Measurements from ENCODE around the gene PPP1R14C. TPM values are rescaled to one million over a fixed set of nuclear protein-coding genes. Genes with fewer than 3 reads are reported as not detected.

The PPP1R14C gene
- total RNA-seq, 1 donor, result 3.6 TPM

DNA sequence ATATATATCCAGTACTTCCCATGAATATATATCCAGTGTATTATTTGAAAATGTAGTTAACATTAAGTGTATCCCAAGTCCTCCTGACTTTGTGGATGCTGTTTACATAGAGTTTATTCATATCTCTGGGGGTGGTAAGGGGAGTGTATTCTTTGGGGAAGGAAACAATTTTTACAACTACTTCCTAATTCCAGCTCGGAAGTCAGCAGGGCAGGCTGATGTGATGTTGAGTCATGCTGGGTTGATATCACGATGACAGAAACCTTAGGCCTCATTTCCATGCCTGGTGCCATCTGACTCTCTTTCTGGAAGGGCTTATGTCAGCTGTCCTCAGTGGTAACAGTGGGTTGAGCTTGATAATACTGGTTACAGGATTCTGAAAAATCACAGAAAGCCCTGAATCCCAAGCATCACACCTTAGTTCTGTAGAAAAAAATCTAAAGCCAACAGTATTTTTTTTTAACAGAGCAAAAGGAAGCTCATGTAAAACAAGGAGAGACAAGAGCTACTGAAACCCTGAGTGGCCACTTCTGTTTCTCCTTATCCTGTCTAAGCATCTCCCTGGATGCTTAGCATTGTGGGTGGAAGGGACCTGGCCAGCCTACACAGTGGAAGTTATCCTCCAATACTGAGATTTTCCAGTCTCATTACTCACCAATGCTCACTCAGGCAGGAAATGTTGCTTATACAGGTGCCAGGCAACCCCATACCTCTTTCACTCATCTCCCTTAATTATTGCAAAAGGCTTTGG, 150.8 kb downstream of the PPP1R14C start:
- peak overlapping the region; percentile 49 for H2AFZ ChIP-seq (ENCODE audit: low read length)
- DNase-seq (ENCODE audit: insufficient read length, low spot score, missing footprints), result peak; percentile 87
- H3K9me3 ChIP-seq (ENCODE audit: low read depth, low read length), result no peaks in the 10 kb centered on the region
- H3K36me3 ChIP-seq (ENCODE audit: insufficient read depth, low read length), result no peaks in the 10 kb centered on the region
- H4K20me1 ChIP-seq (ENCODE audit: insufficient read depth, low read length), result no peaks in the 10 kb centered on the region
- peak overlapping the region; percentile 21 for H3K4me2 ChIP-seq (ENCODE audit: insufficient read depth, low read length)
- H3K27me3 ChIP-seq (ENCODE audit: insufficient read depth, low read length), result no peaks in the 10 kb centered on the region
- peaks cover 42% of the 10 kb centered on the region for H3K4me1 ChIP-seq (ENCODE audit: insufficient read depth, low read length)
- H3K4me3 ChIP-seq (ENCODE audit: insufficient read depth, low read length), result no peak overlapping the region
- H3K27ac ChIP-seq (ENCODE audit: low read depth, low read length), result peak overlapping the region; percentile 87
- TF ChIP-seq, protein P1, sequence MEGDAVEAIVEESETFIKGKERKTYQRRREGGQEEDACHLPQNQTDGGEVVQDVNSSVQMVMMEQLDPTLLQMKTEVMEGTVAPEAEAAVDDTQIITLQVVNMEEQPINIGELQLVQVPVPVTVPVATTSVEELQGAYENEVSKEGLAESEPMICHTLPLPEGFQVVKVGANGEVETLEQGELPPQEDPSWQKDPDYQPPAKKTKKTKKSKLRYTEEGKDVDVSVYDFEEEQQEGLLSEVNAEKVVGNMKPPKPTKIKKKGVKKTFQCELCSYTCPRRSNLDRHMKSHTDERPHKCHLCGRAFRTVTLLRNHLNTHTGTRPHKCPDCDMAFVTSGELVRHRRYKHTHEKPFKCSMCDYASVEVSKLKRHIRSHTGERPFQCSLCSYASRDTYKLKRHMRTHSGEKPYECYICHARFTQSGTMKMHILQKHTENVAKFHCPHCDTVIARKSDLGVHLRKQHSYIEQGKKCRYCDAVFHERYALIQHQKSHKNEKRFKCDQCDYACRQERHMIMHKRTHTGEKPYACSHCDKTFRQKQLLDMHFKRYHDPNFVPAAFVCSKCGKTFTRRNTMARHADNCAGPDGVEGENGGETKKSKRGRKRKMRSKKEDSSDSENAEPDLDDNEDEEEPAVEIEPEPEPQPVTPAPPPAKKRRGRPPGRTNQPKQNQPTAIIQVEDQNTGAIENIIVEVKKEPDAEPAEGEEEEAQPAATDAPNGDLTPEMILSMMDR (IDR thresholded peaks at IDR 0.05; ENCODE audit: extremely low read depth, low read depth, low read length), result no peak
- H3K79me2 ChIP-seq (ENCODE audit: insufficient read depth, low read length), result no peaks in the 10 kb centered on the region

DNA sequence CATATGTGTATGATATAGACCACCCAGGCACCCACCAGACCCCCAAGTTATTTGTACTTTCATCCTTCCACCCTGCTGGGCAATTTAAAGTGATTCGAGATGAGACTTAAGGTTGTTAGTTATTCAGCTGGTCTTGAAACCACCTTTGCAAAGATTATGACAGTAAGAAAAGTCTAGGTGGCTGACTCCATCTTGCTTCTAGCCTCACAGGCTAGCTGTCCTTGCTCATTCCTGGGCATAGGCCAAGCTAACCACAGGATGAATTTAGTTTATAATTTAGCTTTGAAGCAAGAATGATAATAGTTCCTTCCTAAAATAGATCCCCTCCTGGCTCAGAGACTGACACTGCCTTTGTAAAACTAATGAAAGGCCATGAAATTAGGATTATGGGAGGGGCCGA, 154.0 kb downstream of the PPP1R14C start:
- H3K4me3 ChIP-seq (ENCODE audit: insufficient read depth, low read length), result no peak overlapping the region
- H4K20me1 ChIP-seq (ENCODE audit: insufficient read depth, low read length), result no peaks in the 10 kb centered on the region
- DNase-seq (ENCODE audit: insufficient read length, low spot score, missing footprints), result peak; percentile 31
- peak overlapping the region; percentile 30 for H3K4me2 ChIP-seq (ENCODE audit: insufficient read depth, low read length)
- no peaks in the 10 kb centered on the region for H3K79me2 ChIP-seq (ENCODE audit: insufficient read depth, low read length)
- H3K36me3 ChIP-seq (ENCODE audit: insufficient read depth, low read length), result no peaks in the 10 kb centered on the region
- no peaks in the 10 kb centered on the region for H3K9me3 ChIP-seq (ENCODE audit: low read depth, low read length)
- H3K27ac ChIP-seq (ENCODE audit: low read depth, low read length), result peak overlapping the region; percentile 86
- H3K4me1 ChIP-seq (ENCODE audit: insufficient read depth, low read length), result peaks cover 32% of the 10 kb centered on the region
- TF ChIP-seq, protein P1 (IDR thresholded peaks at IDR 0.05; ENCODE audit: extremely low read depth, low read depth, low read length), result no peak
- no peaks in the 10 kb centered on the region for H3K27me3 ChIP-seq (ENCODE audit: insufficient read depth, low read length)
- H2AFZ ChIP-seq (ENCODE audit: low read length), result peak overlapping the region; percentile 76

DNA sequence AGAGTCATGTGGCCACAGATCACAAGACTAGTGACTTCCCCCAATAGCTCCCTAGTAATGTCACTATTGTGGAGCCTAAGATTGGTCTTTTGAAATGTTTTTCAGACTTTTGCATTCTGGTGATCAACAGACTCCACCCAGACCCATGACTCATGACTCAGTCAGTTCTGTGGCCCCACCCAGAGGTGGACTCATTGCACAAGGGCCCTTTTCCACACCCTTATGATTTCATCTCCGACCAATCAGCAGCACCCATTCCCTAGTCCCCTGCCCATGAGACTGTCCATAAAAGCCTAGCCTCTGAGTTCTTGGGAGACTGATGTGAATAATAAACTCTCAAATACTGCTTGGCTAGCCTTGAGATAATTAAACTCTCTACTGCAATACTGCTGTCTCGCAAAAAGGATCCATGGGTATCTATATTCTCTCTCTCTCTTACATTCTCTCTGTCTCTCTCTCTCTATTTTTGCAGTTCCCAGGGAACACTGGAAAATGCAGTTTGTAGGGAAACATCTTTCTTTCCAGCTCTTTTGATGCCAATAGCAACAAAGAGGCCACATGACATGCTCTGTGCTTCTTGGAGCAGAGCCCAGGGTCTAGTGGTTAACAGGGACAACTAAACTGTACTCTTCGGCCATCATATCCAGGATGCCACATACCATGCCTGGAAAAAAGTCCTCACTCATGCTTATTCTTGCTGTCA, 154.6 kb downstream of the PPP1R14C start:
- H4K20me1 ChIP-seq (ENCODE audit: insufficient read depth, low read length), result no peaks in the 10 kb centered on the region
- peak; percentile 92 for DNase-seq (ENCODE audit: insufficient read length, low spot score, missing footprints)

More for the DNA sequence above, 154.6 kb downstream of the PPP1R14C start:
- Histone ChIP-seq H3K4me3 (ENCODE audit: insufficient read depth, low read length) (peak overlapping the region; percentile 12), H3K27me3 (ENCODE audit: insufficient read depth, low read length) (no peaks in the 10 kb centered on the region), H3K9me3 (ENCODE audit: low read depth, low read length) (no peaks in the 10 kb centered on the region), H3K79me2 (ENCODE audit: insufficient read depth, low read length) (no peaks in the 10 kb centered on the region), H3K4me2 (ENCODE audit: insufficient read depth, low read length) (peak overlapping the region; percentile 30), H2AFZ (ENCODE audit: low read length) (peak overlapping the region; percentile 76), H3K4me1 (ENCODE audit: insufficient read depth, low read length) (peaks cover 38% of the 10 kb centered on the region), H3K36me3 (ENCODE audit: insufficient read depth, low read length) (no peaks in the 10 kb centered on the region), H3K27ac (ENCODE audit: low read depth, low read length) (peak overlapping the region; percentile 86)
- TF ChIP-seq, protein P1 (IDR thresholded peaks at IDR 0.05; ENCODE audit: extremely low read depth, low read depth, low read length), result no peak
